MCF 10A (cell line): Measurements from ENCODE around the gene CYSLTR1. TPM values are rescaled to one million over a fixed set of nuclear protein-coding genes. Genes with fewer than 3 reads are reported as not detected.

Experiments
- BruUV-seq: library from RNA; stranded (reverse); fragments of 400-500 nt; replicated peaks from 2 replicates; lab custom pipeline; 2021; lab: Mats Ljungman, UMichigan
- CTCF ChIA-PET: fragments of 300-600 bp; sonication (Branson Sonifier 250); formaldehyde crosslinking; extraction: SDS; loops from one replicate; lab custom pipeline; 2021; ENCODE audit warnings: antibody characterized with exemption, inconsistent platforms; lab: Yijun Ruan, JAX
- POLR2A ChIA-PET: fragments of 300-600, 350-650 bp; sonication (Branson Sonifier 250); formaldehyde crosslinking; extraction: SDS; loops from one replicate; lab custom pipeline; 2020; ENCODE audit warnings: antibody characterized with exemption, inconsistent platforms; lab: Yijun Ruan, JAX
- DNase-seq: peaks from one replicate; pipeline ENCODE4 v3.0.0-alpha.2; 2018; ENCODE audit not compliant: unreplicated experiment
- H3K27ac Mint-ChIP-seq: one replicate; pipeline ENCODE4 v1.8.0; 2022; ENCODE audit warnings: mild to moderate bottlenecking, low read depth, mixed read lengths; ENCODE audit not compliant: unreplicated experiment
- H3K27me3 Mint-ChIP-seq: one replicate; pipeline ENCODE4 v1.8.0; 2022; ENCODE audit warnings: mixed read lengths; ENCODE audit not compliant: insufficient read depth, unreplicated experiment
- H3K36me3 Mint-ChIP-seq: one replicate; pipeline ENCODE4 v1.8.0; 2022; ENCODE audit warnings: mild to moderate bottlenecking, moderate library complexity, mixed read lengths; ENCODE audit not compliant: insufficient read depth, unreplicated experiment
- H3K4me1 Mint-ChIP-seq: one replicate; pipeline ENCODE4 v1.8.0; 2022; ENCODE audit warnings: mixed read lengths; ENCODE audit not compliant: insufficient read depth, unreplicated experiment
- H3K4me3 Mint-ChIP-seq: one replicate; pipeline ENCODE4 v1.8.0; 2022; ENCODE audit warnings: mild to moderate bottlenecking, moderate library complexity, mixed read lengths; ENCODE audit not compliant: unreplicated experiment
- H3K9me3 Mint-ChIP-seq: one replicate; pipeline ENCODE4 v1.8.0; 2022; ENCODE audit warnings: mixed read lengths; ENCODE audit not compliant: unreplicated experiment
- intact Hi-C: fragments of 100-400 bp; cut with micrococcal nuclease; formaldehyde crosslinking; loops from 2 replicates; pipeline ENCODE4 v1.14.1; 2022
- total RNA-seq: library from RNA; stranded (reverse); gene quantifications from 2 replicates; pipeline ENCODE4 v1.2.3, GENCODE V29; 2022
- TF ChIP-seq, protein P1 (sequence below): fragments of 200-600 bp; IDR thresholded peaks from one replicate; pipeline ENCODE4 v1.8.0; 2022; ENCODE audit warnings: antibody characterized with exemption, mild to moderate bottlenecking; ENCODE audit not compliant: unreplicated experiment

The CYSLTR1 gene
- total RNA-seq, 1 experiment from 2014 or later, result 0.16 TPM

DNA sequence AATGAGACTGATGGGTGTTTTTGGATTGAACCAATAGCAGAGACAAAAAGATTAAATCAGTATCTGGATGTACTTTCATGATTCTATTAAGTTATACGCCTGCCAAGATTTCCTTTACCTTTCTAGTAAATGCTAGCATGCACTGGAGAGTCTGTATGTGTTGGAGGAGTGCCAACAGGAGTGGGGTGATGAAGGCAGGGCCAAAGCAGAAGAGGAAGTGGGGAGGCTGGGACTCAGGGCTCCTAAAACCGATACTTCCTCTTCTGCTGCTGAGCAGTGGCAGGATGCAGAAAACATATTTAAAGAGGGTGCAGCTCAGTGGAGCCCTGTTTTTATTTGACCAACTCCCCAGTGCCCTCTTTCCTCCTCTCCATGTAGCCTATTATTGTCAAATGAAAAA, 5.6 kb downstream of the CYSLTR1 start:
- no TSS peak for BruUV-seq
- CTCF ChIA-PET, result no interaction called here
- intact Hi-C loops, result no loop called here
- POLR2A ChIA-PET, result no interaction called here
- TF ChIP-seq, protein P1, sequence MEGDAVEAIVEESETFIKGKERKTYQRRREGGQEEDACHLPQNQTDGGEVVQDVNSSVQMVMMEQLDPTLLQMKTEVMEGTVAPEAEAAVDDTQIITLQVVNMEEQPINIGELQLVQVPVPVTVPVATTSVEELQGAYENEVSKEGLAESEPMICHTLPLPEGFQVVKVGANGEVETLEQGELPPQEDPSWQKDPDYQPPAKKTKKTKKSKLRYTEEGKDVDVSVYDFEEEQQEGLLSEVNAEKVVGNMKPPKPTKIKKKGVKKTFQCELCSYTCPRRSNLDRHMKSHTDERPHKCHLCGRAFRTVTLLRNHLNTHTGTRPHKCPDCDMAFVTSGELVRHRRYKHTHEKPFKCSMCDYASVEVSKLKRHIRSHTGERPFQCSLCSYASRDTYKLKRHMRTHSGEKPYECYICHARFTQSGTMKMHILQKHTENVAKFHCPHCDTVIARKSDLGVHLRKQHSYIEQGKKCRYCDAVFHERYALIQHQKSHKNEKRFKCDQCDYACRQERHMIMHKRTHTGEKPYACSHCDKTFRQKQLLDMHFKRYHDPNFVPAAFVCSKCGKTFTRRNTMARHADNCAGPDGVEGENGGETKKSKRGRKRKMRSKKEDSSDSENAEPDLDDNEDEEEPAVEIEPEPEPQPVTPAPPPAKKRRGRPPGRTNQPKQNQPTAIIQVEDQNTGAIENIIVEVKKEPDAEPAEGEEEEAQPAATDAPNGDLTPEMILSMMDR, result no peak
- Mint-ChIP-seq H3K4me1 (no peaks in the 10 kb centered on the region), H3K27me3 (no peaks in the 10 kb centered on the region), H3K4me3 (no peak overlapping the region), H3K27ac (no peak overlapping the region), H3K9me3 (peaks cover 16% of the 10 kb centered on the region), H3K36me3 (peaks cover 6% of the 10 kb centered on the region)
- peak; percentile 8 for DNase-seq

DNA sequence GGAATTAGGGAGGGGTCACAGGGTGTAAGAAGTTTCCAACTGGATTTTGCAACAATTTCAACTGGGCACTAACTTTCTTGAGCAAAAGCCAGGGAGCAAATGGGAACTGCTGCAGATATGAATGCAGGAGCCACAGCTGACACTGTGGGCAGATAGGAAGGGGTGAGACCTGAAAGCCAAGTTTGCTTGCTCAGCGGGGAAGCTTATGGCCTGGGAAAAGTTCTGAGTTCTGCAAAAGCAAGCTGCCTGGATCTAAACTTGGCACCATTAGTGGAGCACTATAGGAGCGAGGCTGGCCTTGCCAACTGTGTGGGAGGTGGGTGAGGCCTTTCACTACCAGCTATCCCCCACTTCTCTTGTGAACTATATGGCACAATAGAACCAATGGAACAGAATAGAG, 11.1 kb downstream of the CYSLTR1 start:
- POLR2A ChIA-PET, result no interaction called here
- DNase-seq, result no peak
- Mint-ChIP-seq H3K4me3 (no peak overlapping the region), H3K27me3 (no peaks in the 10 kb centered on the region), H3K27ac (no peak overlapping the region), H3K36me3 (peaks cover 6% of the 10 kb centered on the region), H3K9me3 (peaks cover 19% of the 10 kb centered on the region), H3K4me1 (peaks cover 7% of the 10 kb centered on the region)
- intact Hi-C loops, result no loop called here
- CTCF ChIA-PET, result no interaction called here
- TF ChIP-seq, protein P1, result no peak
- no TSS peak for BruUV-seq

DNA sequence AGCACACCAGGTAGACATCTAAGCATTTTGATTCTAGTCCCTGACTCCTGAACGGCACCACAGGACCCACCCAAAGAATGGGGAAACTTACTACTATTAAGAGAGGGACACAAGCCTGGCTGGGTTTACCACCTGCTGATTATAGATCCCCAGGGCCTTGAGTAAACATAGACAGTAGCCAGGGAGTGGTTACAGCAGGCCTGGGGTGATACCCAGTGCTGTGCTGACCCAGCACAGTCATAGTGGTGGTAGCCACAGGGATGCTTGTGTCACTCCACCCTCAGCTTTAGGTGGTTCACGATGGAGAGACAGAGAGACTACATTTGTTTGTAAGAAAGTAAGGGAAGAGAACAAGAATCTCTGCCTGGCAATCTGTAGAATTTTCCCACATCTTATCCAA, 11.7 kb downstream of the CYSLTR1 start:
- no peak for DNase-seq
- Mint-ChIP-seq H3K4me1 (peaks cover 7% of the 10 kb centered on the region), H3K9me3 (peaks cover 24% of the 10 kb centered on the region), H3K4me3 (no peak overlapping the region), H3K36me3 (peaks cover 6% of the 10 kb centered on the region), H3K27me3 (no peaks in the 10 kb centered on the region), H3K27ac (no peak overlapping the region)
- no TSS peak for BruUV-seq
- TF ChIP-seq, protein P1, result no peak
- ChIA-PET POLR2A (no interaction called here), CTCF (no interaction called here)
- intact Hi-C loops, result no loop called here

DNA sequence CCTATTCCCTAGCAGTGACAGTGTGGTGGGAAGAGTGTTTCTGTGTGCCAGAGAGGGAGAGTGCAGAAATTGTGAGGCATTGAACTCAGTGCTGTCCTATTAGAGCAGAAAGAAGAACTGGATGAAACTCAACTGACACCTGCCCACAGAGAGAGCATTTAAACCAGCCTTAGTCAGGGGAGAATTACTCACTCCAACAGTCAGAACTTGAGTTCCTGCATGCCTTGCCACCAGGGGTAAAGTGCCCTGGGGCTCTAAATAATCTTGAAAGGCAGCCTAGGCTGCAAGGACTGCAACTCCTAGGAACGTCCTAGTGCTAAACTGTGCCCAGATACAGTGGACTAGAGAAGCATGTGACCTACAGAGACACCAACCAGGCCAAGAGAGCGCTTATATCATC, 12.8 kb downstream of the CYSLTR1 start:
- Mint-ChIP-seq H3K4me3 (no peak overlapping the region), H3K36me3 (peaks cover 6% of the 10 kb centered on the region), H3K4me1 (peaks cover 7% of the 10 kb centered on the region), H3K27me3 (no peaks in the 10 kb centered on the region), H3K27ac (no peak overlapping the region), H3K9me3 (peaks cover 35% of the 10 kb centered on the region)
- intact Hi-C loops, result no loop called here
- peak; percentile 13 for DNase-seq
- TF ChIP-seq, protein P1, result no peak
- ChIA-PET CTCF (no interaction called here), POLR2A (no interaction called here)
- BruUV-seq, result no TSS peak
